KG1 (cell line): Measurements from ENCODE around the gene ZP2.
"Not testable (repeated sequence)": the region's sequence is repeated elsewhere in the genome, so short reads cannot be mapped to it uniquely, and the experiment has no call there.

Experiments
- DNase-seq: peaks from one replicate; lab custom pipeline; 2025; lab: John Stamatoyannopoulos, UW

The ZP2 gene

GRCh38 chr16:21170116-21170515 lies 41.3 kb downstream of the ZP2 start:
- not testable (repeated sequence) for DNase-seq

- no peak for DNase-seq
These were observed 42.0 kb downstream of the ZP2 start for GRCh38 chr16:21169249-21169981.

- no peak for DNase-seq
These were observed 43.3 kb downstream of the ZP2 start for GRCh38 chr16:21167929-21168602.

GRCh38 chr16:21167360-21167759 lies 44.0 kb downstream of the ZP2 start:
- no peak for DNase-seq

GRCh38 chr16:21166561-21166961 lies 44.8 kb downstream of the ZP2 start:
- no peak for DNase-seq

GRCh38 chr16:21164521-21165168 lies 46.7 kb downstream of the ZP2 start:
- no peak for DNase-seq

- DNase-seq = no peak
These were observed 47.8 kb downstream of the ZP2 start for GRCh38 chr16:21163576-21163975.

- no peak for DNase-seq
These were observed 48.7 kb downstream of the ZP2 start for GRCh38 chr16:21162661-21163151.

GRCh38 chr16:21161211-21161610 lies 50.2 kb downstream of the ZP2 start:
- DNase-seq = no peak

- no peak for DNase-seq
These were observed 51.1 kb downstream of the ZP2 start for GRCh38 chr16:21160276-21160675.

GRCh38 chr16:21159281-21159951 lies 52.0 kb downstream of the ZP2 start:
- DNase-seq = no peak

- DNase-seq = peak; percentile 58
These were observed 52.9 kb downstream of the ZP2 start, which contains the start of gene LDAF1 for GRCh38 chr16:21158208-21159110. TSS of gene LDAF1 (plus strand) at chr16:21158674. CDS start at chr16:21161183, 2,509 bp downstream.

GRCh38 chr16:21157632-21158031 lies 53.7 kb downstream of the ZP2 start:
- DNase-seq = no peak

GRCh38 chr16:21156767-21157467 lies 54.5 kb downstream of the ZP2 start:
- no peak for DNase-seq

- not testable (repeated sequence) for DNase-seq
These were observed 55.4 kb downstream of the ZP2 start for GRCh38 chr16:21156011-21156410.

GRCh38 chr16:21153124-21153729 lies 58.1 kb downstream of the ZP2 start:
- DNase-seq = not testable (repeated sequence)

GRCh38 chr16:21152160-21153030 lies 59.0 kb downstream of the ZP2 start:
- not testable (repeated sequence) for DNase-seq

- no peak for DNase-seq
These were observed 60.9 kb downstream of the ZP2 start, which contains the start of gene DNAH3 for GRCh38 chr16:21150375-21151001. TSS of gene DNAH3 (minus strand) at chr16:21150846. CDS start at chr16:21150319, 527 bp downstream.
